ENCODE data around the gene PIBF1. TPM values are rescaled to one million over a fixed set of nuclear protein-coding genes. Genes with fewer than 3 reads are reported as not detected.

The PIBF1 gene
- total RNA-seq, 6 experiments from 2014 or later: 11.9 to 18.3 (median 14.5) TPM

- H3K4me1 Mint-ChIP-seq (ENCODE audit: low read depth): peaks cover 56% of the 10 kb centered on the region
- DNase-seq: no peak
- TF ChIP-seq, protein P1, sequence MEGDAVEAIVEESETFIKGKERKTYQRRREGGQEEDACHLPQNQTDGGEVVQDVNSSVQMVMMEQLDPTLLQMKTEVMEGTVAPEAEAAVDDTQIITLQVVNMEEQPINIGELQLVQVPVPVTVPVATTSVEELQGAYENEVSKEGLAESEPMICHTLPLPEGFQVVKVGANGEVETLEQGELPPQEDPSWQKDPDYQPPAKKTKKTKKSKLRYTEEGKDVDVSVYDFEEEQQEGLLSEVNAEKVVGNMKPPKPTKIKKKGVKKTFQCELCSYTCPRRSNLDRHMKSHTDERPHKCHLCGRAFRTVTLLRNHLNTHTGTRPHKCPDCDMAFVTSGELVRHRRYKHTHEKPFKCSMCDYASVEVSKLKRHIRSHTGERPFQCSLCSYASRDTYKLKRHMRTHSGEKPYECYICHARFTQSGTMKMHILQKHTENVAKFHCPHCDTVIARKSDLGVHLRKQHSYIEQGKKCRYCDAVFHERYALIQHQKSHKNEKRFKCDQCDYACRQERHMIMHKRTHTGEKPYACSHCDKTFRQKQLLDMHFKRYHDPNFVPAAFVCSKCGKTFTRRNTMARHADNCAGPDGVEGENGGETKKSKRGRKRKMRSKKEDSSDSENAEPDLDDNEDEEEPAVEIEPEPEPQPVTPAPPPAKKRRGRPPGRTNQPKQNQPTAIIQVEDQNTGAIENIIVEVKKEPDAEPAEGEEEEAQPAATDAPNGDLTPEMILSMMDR (IDR thresholded peaks at IDR 0.05): no peak
- no peaks in the 10 kb centered on the region; the same call in 1 of the 2 replicates for H3K27me3 Mint-ChIP-seq (ENCODE audit: insufficient read depth)
- H3K27ac Mint-ChIP-seq: peak overlapping the region; percentile 51
- H3K9me3 Mint-ChIP-seq: no peaks in the 10 kb centered on the region
- peaks cover 27% of the 10 kb centered on the region for H3K36me3 Mint-ChIP-seq (ENCODE audit: low read depth)
- peak overlapping the region; percentile 92 for H3K4me3 Mint-ChIP-seq
Observed at GRCh38 chr13:73058064-73058313, 276.1 kb downstream of the PIBF1 start.

GRCh38 chr13:73058432-73058735, 276.5 kb downstream of the PIBF1 start:
- Mint-ChIP-seq H3K4me1 (ENCODE audit: low read depth) (peaks cover 60% of the 10 kb centered on the region), H3K27me3 (ENCODE audit: insufficient read depth) (no peaks in the 10 kb centered on the region; the same call in 1 of the 2 replicates), H3K27ac (peak overlapping the region; percentile 51), H3K36me3 (ENCODE audit: low read depth) (peaks cover 31% of the 10 kb centered on the region), H3K4me3 (peak overlapping the region; percentile 92), H3K9me3 (no peaks in the 10 kb centered on the region)
- peak; percentile 5 for DNase-seq
- TF ChIP-seq, protein P1 (IDR thresholded peaks at IDR 0.05): no peak

GRCh38 chr13:73058736-73059459, 277.0 kb downstream of the PIBF1 start, which contains the start of gene KLF5:
TSS of gene KLF5 (plus strand) at chr13:73059005. CDS start at chr13:73059328, 323 bp downstream.
- Mint-ChIP-seq H3K9me3 (no peaks in the 10 kb centered on the region), H3K27ac (peak within 1 kb of the TSS; percentile 95), H3K27me3 (ENCODE audit: insufficient read depth) (no peaks in the 10 kb centered on the region; the same call in 1 of the 2 replicates), H3K4me1 (ENCODE audit: low read depth) (peaks cover 64% of the 10 kb centered on the region), H3K36me3 (ENCODE audit: low read depth) (peaks cover 33% of the 10 kb centered on the region), H3K4me3 (peak within 1 kb of the TSS; percentile 100)
- TF ChIP-seq, protein P1 (IDR thresholded peaks at IDR 0.05): no peak
- peak; percentile 96 for DNase-seq

GRCh38 chr13:73059460-73060250, 277.7 kb downstream of the PIBF1 start:
- H3K4me3 Mint-ChIP-seq: peak overlapping the region; percentile 100
- TF ChIP-seq, protein P1 (IDR thresholded peaks at IDR 0.05): no peak; the same call in 1 of the 2 replicates
- H3K9me3 Mint-ChIP-seq: no peaks in the 10 kb centered on the region
- H3K4me1 Mint-ChIP-seq (ENCODE audit: low read depth): peaks cover 67% of the 10 kb centered on the region
- peak; percentile 5 for DNase-seq
- peak overlapping the region; percentile 95 for H3K27ac Mint-ChIP-seq
- H3K36me3 Mint-ChIP-seq (ENCODE audit: low read depth): peaks cover 35% of the 10 kb centered on the region
- H3K27me3 Mint-ChIP-seq (ENCODE audit: insufficient read depth): no peaks in the 10 kb centered on the region; the same call in 1 of the 2 replicates

- H3K4me1 Mint-ChIP-seq (ENCODE audit: low read depth): peaks cover 68% of the 10 kb centered on the region
- peaks cover 42% of the 10 kb centered on the region for H3K36me3 Mint-ChIP-seq (ENCODE audit: low read depth)
- TF ChIP-seq, protein P1 (IDR thresholded peaks at IDR 0.05): no peak
- peak; percentile 35 for DNase-seq
- no peaks in the 10 kb centered on the region for H3K9me3 Mint-ChIP-seq
- peak overlapping the region; percentile 100 for H3K4me3 Mint-ChIP-seq
- H3K27me3 Mint-ChIP-seq (ENCODE audit: insufficient read depth): no peaks in the 10 kb centered on the region; the same call in 1 of the 2 replicates
- H3K27ac Mint-ChIP-seq: peak overlapping the region; percentile 95
Observed at GRCh38 chr13:73060251-73061160, 278.6 kb downstream of the PIBF1 start.

Data from HFFc6 (cell line).